Measurements from ENCODE around the gene CPVL.

GRCh38 chr7:29008590-29008989, 137.7 kb downstream of the CPVL start:
- TF ChIP-seq CTCF (IDR thresholded peaks at IDR 0.05): no peak
- no peak for TF ChIP-seq PBX3 (IDR thresholded peaks at IDR 0.05)
- no peak for TF ChIP-seq E2F6 (IDR thresholded peaks at IDR 0.05; ENCODE audit: borderline replicate concordance, low read depth)
- TF ChIP-seq FOSL2 (IDR thresholded peaks at IDR 0.05): no peak
- TF ChIP-seq FOSL2 (CRISPR knock-in tag; IDR thresholded peaks at IDR 0.05): no peak
- TF ChIP-seq CEBPB (IDR thresholded peaks at IDR 0.05): no peak

Data from A549 (cell line).